ENCODE measurements around the gene VWA8.
"Not testable (repeated sequence)": the region's sequence is repeated elsewhere in the genome, so short reads cannot be mapped to it uniquely, and the experiment has no call there.

DNA sequence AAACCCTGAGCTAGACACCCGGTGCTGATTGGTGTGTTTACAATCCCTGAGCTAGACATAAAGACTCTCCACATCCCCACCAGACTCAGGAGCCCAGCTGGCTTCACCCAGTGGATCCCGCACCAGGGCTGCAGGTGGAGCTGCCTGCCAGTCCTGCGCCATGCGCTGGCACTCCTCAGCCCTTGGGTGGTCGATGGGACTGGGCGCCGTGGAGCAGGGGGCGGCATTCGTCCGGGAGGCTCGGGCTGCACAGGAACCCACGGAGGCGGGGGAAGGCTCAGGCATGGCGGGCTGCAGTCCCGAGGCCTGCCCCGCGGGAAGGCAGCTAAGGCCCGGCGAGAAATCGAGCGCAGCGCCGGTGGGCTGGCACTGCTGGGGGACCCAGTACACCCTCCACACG, 62.5 kb downstream of the VWA8 start:
- not testable (repeated sequence) for TF ChIP-seq CTCF, POLR2AphosphoS5 (IDR thresholded peaks at IDR 0.05)

Measured in breast epithelium (tissue), 3 donors.